Kidney (tissue), 14 donors: Measurements from ENCODE around the gene SAMD13. TPM values are rescaled to one million over a fixed set of nuclear protein-coding genes. Genes with fewer than 3 reads are reported as not detected.

Experiments used
- DNase-seq, 5 donors: peaks; one replicate each; pipeline ENCODE4 v3.0.0-alpha.2; 2013 to 2020
- FAIRE-seq: peaks from 2 replicates; lab custom pipeline; 2012; peaks lifted over from hg19 to GRCh38; lab: Jason Lieb, UNC
- H3K27ac ChIP-seq, 2 donors: one replicate each; pipeline ENCODE4 v1.7.0; 2013; ENCODE audit warnings: low read depth in 2 of 2, low read length in 2 of 2, inconsistent platforms in 1 of 2
- H3K27me3 ChIP-seq: one replicate; pipeline ENCODE4 v1.7.1; 2013; ENCODE audit warnings: low read length, inconsistent platforms; ENCODE audit not compliant: control insufficient read depth, insufficient read depth
- H3K36me3 ChIP-seq, 3 donors: one replicate each; pipeline versions ENCODE4 v1.7.0 to v1.7.1; 2013; ENCODE audit warnings: low read length in 3 of 3, control low read depth in 1 of 3, inconsistent platforms in 1 of 3; ENCODE audit not compliant: insufficient read depth in 3 of 3, control insufficient read depth in 2 of 3
- H3K4me1 ChIP-seq, 3 donors: one replicate each; pipeline versions ENCODE4 v1.7.0 to v1.7.1; 2013; ENCODE audit warnings: low read length in 3 of 3, inconsistent platforms in 1 of 3, low read depth in 1 of 3; ENCODE audit not compliant: control insufficient read depth in 2 of 3, insufficient read depth in 2 of 3
- H3K4me3 ChIP-seq, 3 donors: one replicate each; pipeline versions ENCODE4 v1.7.0 to v1.8.1; 2013; ENCODE audit warnings: low read length in 3 of 3, control low read depth in 1 of 3, inconsistent platforms in 1 of 3
- H3K9ac ChIP-seq, 3 donors: one replicate each; pipeline versions ENCODE4 v1.7.0 to v1.7.1; 2013; ENCODE audit warnings: low read length in 3 of 3, control low read depth in 1 of 3, inconsistent platforms in 1 of 3
- H3K9me3 ChIP-seq, 3 donors: one replicate each; pipeline versions ENCODE4 v1.7.0 to v1.7.1; 2013; ENCODE audit warnings: low read length in 3 of 3, control low read depth in 1 of 3, inconsistent platforms in 1 of 3; ENCODE audit not compliant: control insufficient read depth in 2 of 3, insufficient read depth in 1 of 3
- CTCF ChIP-seq: IDR thresholded peaks from 3 replicates; pipeline ENCODE4 v1.5.1; 2012; ENCODE audit warnings: mild to moderate bottlenecking, moderate library complexity, borderline replicate concordance; ENCODE audit not compliant: insufficient read depth; ENCODE audit errors: extremely low read depth
- intact Hi-C: fragments of 100-400 bp; cut with DNase I; formaldehyde crosslinking; loops from one replicate; pipeline ENCODE4 v1.11.1; 2022
- polyA plus RNA-seq: library from polyadenylated mRNA; stranded (reverse); fragments of 350-450 nt; fragmentation: Illumina TruSeq; extraction: RNeasy Lipid Tissue Mini Kit (QIAGEN cat#74804); gene quantifications from one replicate; pipeline ENCODE4 v1.2.3, GENCODE V29; 2014; ENCODE audit warnings: low read depth, low replicate concordance; ENCODE audit not compliant: insufficient read depth
- total RNA-seq: library from RNA; stranded (reverse); fragmentation: NEBNext Ultra II Directional; extraction: Animal tissue kit (Norgen Biotek cat#: 25700); gene quantifications from one replicate; pipeline ENCODE4 v1.2.1, GENCODE V29; 2021
- donor health status: control.
- donor health status: control.
- donor health status: control.
- donor health status: control.
- donor health status: control.
- donor health status: DM: yes; HTN: yes; CAD: no.
- donor health status: Normal renal cell carcinoma (clear cell type).

SAMD13 gene
- total and polyA plus RNA-seq, 2 donors from 2014 or later: 2.9 to 4.5 TPM

DNA sequence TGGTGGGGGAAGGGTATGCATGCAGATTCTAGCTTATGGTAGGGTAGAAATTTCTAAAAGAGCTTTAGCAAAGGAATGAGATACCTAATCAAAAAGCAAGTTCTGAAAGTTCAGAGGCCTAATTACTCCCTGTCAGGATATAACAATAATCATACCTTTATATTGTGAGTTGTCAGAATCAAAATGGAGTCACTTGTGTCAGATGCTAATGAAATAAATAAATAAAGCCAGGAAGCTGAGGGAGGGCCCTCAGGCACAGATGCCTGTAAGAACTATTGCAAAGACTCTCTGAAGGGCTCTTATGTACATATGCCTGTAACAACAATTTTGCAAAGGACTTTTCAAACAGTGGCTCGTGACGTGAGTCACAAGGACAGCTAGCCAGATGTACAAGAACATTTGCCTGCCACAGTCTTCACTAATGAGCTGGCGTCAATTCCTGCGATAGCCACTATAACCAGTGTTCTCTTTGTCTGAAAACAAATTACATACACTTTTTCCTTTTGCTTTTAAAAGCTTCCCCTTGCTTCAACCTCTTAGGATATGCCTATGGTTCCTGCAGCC is 69.4 kb downstream of the SAMD13 start:
- Histone ChIP-seq H3K4me1 (no peaks in the 10 kb centered on the region), H3K36me3 (no peaks in the 10 kb centered on the region), H3K9ac (no peak overlapping the region), H3K4me3 (no peak overlapping the region), H3K27ac (no peak overlapping the region), H3K9me3 (no peaks in the 10 kb centered on the region), H3K27me3 (no peaks in the 10 kb centered on the region)
- FAIRE-seq (no peak), DNase-seq (no peak)
- no peak for TF ChIP-seq CTCF
- intact Hi-C loops: no loop called here

DNA sequence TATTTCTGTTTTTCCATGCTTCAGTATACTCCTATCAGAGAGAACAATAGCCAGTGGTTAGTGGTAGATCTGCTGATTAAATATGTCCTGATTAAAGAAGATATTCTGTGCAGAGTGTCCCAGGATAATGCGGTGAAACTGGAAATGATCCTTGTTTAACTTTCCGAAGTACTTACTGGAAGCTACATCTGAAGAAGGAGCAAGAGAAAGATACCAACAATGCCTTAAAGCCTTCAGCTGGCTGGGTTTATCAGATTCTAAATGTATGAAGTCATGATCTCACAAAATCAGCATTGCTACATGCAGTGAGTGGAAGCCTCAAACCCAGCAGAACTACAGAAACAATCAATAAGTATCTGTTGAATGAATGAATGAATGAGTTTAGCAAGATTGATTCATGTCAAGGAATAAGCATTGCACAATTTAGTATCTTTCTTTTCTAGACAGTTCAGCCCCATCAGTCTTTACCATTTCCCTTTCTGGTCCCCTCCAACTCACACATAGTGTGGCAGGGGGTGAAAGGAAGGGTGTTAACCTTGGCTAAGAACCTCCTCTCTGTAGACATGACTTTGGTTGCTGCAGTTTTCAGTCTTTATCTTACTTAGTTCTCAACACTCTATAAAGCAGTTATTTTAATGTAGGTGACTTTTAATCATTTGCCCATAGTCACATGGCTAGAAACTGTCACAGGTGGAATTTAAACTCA is 72.1 kb downstream of the SAMD13 start:
- Histone ChIP-seq H3K9me3 (no peaks in the 10 kb centered on the region), H3K27ac (no peak overlapping the region), H3K27me3 (no peaks in the 10 kb centered on the region), H3K4me3 (no peak overlapping the region), H3K9ac (no peak overlapping the region), H3K36me3 (no peaks in the 10 kb centered on the region), H3K4me1 (no peaks in the 10 kb centered on the region)
- FAIRE-seq (no peak), DNase-seq (no peak)
- intact Hi-C loops: no loop called here
- TF ChIP-seq CTCF: no peak

DNA sequence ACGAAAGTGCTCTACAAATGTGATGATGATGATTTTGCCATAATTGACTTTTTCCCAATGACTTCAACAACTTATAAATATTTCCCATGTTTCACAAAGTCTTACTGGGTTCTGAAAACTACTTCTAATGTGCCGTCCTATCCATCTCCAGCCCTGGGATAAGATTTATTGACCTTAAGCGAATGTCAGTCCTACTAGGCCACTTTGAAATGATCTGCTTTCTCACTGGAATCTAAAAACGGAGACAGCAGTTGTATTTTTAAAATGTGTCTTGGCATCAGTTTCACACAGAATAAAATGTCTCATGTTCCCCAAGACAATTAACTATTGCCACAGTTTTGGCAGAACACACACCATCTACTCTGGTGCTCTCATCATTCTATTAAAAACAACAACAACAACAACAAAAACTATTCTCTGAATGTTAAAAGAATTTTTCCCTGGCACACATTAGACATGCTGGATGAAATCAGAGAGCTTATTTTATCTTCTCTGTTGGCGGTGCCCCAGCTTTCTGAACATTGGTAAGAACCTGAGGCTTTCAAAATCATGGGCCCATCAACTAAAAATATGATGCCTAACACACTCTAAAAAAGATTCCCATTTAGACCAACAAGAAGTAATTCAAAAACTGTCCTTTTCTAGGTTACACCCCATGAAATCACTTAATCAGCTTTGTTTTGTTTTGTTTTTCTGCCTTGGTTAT is 73.6 kb downstream of the SAMD13 start:
- no peak overlapping the region for H3K9ac ChIP-seq
- H3K4me3 ChIP-seq: no peak overlapping the region
- no peaks in the 10 kb centered on the region for H3K27me3 ChIP-seq
- no peak for TF ChIP-seq CTCF
- no peaks in the 10 kb centered on the region for H3K9me3 ChIP-seq
- no peak overlapping the region for H3K27ac ChIP-seq
- DNase-seq (no peak), FAIRE-seq (no peak)
- intact Hi-C loops: no loop called here
- no peaks in the 10 kb centered on the region for H3K4me1 ChIP-seq
- H3K36me3 ChIP-seq: no peaks in the 10 kb centered on the region
